ENCODE measurements around the gene RIOX2.
"Not testable (repeated sequence)": the region's sequence is repeated elsewhere in the genome, so short reads cannot be mapped to it uniquely, and the experiment has no call there.

Gene RIOX2

GRCh38 chr3:97971679-97972567 is at the start of gene RIOX2:
Gene RIOX2, minus strand, starts transcription at chr3:97972431. Its CDS starts 4,838 bp downstream, at chr3:97967593.
- DNase-seq = peak; percentile 63 to 81 (median 79)

- no peak for DNase-seq
Observed at GRCh38 chr3:98020412-98020811, 48.2 kb upstream of the RIOX2 start.

GRCh38 chr3:98018301-98018700 is 46.1 kb upstream of the RIOX2 start:
- DNase-seq = no peak

DNA sequence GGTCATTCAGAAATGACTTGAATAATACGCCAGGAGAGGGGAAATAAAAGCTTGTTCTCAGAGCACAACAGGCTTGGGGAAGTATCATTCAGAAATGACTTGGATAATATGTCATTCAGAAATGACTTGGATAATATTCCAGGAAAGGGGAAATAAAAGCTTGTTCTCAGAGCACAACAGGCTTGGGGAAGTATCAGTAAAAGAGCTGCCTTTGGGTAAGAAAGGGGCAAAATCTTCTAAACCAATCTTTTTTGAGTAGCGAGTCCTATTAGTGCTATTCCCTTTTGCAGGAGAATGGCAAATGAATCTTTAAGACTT is 42.0 kb upstream of the RIOX2 start:
- no peak for DNase-seq

GRCh38 chr3:98013411-98014267 is 41.4 kb upstream of the RIOX2 start:
- peak in 1 of 3 experiments; percentile 56 for DNase-seq

DNA sequence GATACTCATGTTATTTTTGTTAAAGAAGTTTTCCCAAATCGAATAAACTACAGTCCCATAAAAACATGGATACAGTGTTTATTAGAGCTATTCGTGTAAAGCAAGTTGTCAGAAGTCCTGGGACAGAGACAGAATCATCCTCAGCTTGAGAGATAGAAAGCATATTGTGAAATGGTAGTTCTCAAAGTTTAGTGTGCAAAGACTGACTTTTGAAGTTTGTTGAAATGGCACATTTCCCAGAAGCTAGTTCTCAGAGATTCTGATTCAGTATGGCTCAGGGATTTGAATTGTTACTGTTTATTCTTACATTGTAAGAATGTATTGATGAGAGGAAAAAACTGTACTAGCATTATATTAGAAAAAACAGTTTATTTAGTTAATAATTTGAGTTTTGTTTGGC is 40.7 kb upstream of the RIOX2 start:
- no peak for DNase-seq

DNA sequence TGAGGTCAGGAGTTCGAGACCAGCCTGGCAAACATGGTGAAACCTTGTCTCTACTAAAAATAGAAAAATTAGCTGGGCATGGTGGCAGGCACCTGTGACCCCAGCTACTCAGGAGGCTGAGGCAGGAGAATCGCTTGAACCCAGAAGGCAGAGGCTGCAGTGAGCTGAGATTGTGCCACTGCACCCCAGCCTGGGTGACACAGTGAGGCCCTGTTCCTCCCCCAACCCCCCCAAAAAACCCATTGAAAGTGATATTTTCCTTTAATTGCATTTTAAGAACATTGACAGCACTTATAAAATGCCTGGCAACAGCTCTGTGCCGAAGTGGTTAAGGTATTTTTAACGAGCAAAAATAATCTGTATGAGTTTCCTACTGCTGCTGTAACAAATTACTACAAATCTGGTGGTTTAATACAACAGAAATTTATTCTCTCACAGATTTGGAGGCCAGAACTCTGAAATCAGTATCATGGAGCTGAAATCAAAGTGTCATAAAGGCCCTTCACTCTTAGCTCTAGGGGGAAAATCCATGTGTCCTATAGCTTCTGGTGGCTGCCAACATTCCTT is 38.7 kb upstream of the RIOX2 start:
- not testable (repeated sequence) for DNase-seq

DNA sequence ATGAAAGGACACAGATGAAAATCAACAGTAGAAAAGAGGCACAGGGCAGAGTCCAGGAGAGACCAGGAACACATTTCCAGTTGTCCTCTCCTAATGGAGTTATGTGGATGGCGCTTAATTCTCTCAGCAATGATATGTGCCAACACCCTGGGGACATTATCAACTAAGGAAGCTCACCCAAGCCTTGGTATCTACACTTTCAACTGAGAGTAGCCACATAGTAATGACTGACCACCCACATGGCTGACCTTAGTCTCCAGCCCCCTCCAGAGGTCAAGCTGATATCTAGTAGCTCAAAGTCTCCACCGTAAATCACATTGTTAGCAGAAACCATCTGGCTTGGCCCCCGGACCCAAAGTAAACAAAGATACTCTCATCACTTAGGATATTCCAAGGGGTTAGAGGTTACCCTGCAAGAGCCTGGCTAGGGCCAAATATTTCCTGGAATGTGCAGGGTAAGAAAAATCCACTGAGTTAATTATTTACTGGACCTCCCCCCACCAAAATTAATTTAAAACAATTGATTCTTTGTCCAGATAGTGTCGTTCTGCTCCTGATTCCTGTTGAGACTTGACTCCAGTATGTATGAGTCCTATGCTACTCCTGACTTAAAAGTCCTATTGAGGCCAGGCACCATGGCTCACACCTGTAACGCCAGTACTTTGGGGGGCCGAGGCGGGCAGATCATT is 38.1 kb upstream of the RIOX2 start:
- no peak for DNase-seq

DNA sequence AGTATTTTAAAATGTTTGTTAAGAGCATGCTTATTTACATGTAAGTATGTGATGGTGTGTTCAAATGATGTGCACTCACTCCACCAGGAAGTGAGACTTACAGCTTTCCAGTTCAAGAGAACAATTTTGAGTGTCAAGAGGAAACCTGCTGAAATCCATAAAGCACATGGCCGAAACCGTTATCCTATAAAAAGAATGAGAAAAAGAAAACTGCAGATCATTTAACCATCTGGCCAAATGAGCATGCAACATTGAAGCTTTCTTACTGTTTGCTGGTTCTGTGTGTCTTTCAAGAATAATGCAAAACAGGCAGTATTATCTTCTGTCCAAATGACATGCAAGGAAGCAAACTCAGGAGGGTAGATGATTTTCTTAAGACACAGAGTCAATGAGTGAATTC is 36.6 kb upstream of the RIOX2 start:
- DNase-seq = no peak

DNA sequence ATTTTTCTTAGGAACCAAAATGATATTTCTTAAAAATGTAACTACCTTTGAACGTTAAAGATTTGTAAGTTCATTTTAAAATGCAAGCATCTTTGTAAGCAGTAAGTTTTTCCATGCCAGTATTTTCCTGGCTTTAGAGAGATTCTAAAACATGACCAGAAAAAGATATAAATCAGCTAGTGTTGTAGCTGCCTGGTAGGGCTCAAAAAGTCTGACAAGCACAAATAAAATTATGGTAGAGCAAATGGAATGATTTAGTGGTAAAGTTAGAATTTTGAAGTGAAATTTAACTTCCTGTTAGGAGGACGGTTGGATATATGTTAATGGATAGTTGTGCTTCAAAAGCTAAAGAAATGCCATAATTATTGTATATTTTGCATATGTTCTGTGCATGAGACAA is 33.2 kb upstream of the RIOX2 start:
- no peak for DNase-seq

DNA sequence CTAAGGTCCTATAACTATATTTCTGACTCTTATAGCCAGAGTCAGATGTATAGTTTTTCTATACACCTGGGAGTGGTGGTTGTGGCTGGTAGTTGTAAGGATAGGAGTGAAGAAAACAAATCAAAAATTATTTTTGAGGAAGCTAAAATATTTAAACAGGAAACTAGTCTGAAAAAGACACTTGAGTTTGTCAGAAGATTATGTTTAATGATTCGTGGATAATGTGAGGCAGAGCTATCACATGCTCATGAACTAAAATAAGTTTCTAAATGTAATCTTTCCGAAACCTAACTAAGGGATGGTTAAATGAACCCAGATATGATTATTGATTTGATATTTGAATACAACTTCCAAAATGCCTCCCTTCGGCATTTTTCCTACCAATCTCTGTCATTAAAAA is 32.5 kb upstream of the RIOX2 start:
- DNase-seq = no peak

DNA sequence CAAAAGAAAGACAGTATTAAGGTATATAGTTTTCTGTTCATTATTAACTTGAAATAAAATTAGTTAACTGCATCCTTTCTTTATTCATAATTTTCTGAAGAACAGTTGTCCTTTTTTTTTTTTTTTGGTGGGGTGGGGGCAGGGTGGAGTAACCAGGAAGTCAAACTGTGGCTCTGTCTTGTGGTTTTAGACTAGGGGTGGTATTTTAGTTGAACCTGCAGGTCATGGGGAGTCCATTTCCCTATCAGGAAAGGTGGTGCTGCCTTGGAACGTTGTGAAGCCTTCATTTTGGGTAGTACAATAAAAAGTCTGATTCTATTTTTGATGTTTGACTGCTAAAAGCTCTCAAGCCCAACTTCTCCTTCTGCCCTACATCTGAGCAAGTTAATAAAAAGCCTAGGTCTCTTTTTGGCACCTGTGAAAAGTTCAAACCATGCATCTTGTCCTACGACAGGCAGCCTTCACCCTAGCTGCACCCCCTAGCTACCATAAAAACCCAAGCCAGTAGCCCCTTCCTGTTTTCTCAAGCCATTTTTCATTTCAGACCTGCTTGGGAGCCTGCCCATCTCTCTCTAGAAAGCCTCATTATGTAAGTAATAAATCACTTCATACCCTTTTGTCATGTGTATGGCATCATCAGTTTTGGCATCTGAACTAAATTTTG is 31.2 kb upstream of the RIOX2 start:
- no peak for DNase-seq

GRCh38 chr3:98002717-98003116 is 30.5 kb upstream of the RIOX2 start:
- DNase-seq = no peak

DNA sequence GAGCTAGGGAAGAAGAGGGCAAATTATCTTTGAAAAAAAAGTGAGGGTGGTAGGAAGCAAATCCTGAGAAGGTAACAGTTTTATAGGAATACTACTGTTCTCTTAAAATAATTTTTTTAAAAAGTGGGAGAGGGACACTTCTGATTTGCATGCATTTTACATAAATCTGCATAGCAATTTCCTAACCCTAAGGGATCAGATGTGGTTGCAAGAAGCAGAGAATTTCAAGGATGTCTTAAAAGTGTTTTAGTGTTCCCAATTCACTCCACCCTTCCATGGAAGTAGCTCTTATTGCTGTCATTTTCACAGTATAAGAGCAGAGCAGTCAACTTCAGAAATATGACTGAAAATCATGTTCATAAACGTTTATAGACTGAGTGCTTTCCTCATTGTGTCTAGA is 27.8 kb upstream of the RIOX2 start:
- no peak for DNase-seq

- DNase-seq = no peak
Observed at GRCh38 chr3:97999103-97999502, 26.9 kb upstream of the RIOX2 start.

DNA sequence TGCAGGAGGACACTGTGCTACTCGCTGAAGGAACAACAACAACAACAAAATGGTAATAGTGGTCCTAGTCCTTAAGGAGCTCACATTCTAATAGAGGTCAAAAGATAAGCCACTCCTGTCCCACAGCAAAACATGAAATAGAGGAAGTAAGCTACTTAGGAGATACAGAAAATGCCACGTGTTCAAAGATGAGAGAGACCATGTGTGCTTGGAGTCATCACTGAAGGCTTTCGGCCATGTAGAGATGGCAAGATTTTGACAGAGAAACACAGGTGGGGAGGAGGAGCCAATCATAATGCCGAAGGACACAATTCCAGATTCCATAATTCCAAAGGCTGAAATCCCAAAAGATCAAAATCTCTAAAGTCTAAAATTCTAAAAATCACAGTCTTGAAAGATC is 24.8 kb upstream of the RIOX2 start:
- no peak for DNase-seq

DNA sequence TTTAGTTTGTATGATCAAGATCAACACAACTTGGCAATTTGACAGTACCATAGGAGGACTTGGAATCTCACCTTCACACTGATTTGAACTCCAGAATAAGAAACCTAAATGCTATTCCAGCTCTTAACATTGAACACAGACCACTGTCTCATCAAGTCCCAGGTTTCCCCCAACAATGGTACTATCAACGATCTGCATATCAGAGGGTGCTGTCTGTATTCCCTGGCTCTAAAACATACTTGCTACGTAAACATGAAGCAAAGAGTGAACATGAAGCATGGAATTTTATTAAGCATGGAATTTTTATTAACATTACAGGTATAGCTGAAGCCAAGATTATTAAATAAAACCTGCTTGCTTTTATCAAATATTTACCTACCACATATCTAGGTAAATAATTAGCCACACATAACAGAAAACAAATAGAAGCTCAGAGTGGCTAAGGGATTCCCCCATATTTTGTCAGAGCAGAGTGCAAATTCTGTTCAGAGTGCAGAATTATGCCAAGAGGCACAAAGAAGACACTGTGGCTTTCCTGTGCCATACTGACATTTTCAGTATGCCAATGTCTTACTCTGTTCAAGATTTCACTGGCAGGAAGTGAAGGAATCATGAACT is 22.2 kb upstream of the RIOX2 start:
- DNase-seq = no peak

- no peak for DNase-seq
Observed at GRCh38 chr3:97993526-97993925, 21.3 kb upstream of the RIOX2 start.

GRCh38 chr3:97992547-97993173 is 20.4 kb upstream of the RIOX2 start:
- DNase-seq = peak in 1 of 3 experiments; percentile 28

GRCh38 chr3:97991293-97991682 is 19.1 kb upstream of the RIOX2 start:
- no peak for DNase-seq

- no peak for DNase-seq
Observed at GRCh38 chr3:97990624-97991292, 18.5 kb upstream of the RIOX2 start.
